Naive thymus-derived CD8-positive, alpha-beta T cell (primary cell): ENCODE data around the gene ENPP5. TPM values are rescaled to one million over a fixed set of nuclear protein-coding genes. Genes with fewer than 3 reads are reported as not detected.

Experiments
- ATAC-seq, 2 donors: fragments of 150-1000 bp; cut with Tn5 transposase in 1 of 2; sonication (Bioruptor Pico), chemical (Tn5 transposase) in 1 of 2; 1 replicate in 1 of 2; 2 replicates in 1 of 2; pipeline ENCODE4 v1.10.0; 2021; ENCODE audit warnings: mild to moderate bottlenecking in 2 of 2, moderate library complexity in 2 of 2
- POLR2A ChIA-PET: fragments of 350-600 bp; sonication (Branson Sonifier 250); formaldehyde crosslinking; loops from one replicate; lab custom pipeline; 2021; ENCODE audit warnings: antibody characterized with exemption; lab: Charles Lee
- DNase-seq, 10 donors: peaks; one replicate each; pipeline versions ENCODE4 v3.0.0 to v3.0.0-alpha.2; 2020 to 2022
- H3K27ac Mint-ChIP-seq, 10 donors: one replicate each; pipeline ENCODE4 v1.8.0; 2020 to 2022; ENCODE audit warnings: mild to moderate bottlenecking in 10 of 10, mixed read lengths in 10 of 10, moderate library complexity in 4 of 10, inconsistent platforms in 1 of 10
- H3K27me3 Mint-ChIP-seq, 5 donors: one replicate each; pipeline ENCODE4 v1.8.0; 2021 to 2022; ENCODE audit warnings: mixed read lengths in 5 of 5
- H3K36me3 Mint-ChIP-seq, 3 donors: one replicate each; pipeline ENCODE4 v1.8.0; 2020 to 2022; ENCODE audit warnings: mixed read lengths in 3 of 3, mild to moderate bottlenecking in 2 of 3, inconsistent platforms in 1 of 3
- H3K4me1 Mint-ChIP-seq, 4 donors: one replicate each; pipeline ENCODE4 v1.8.0; 2021 to 2022; ENCODE audit warnings: mixed read lengths in 4 of 4
- H3K4me3 Mint-ChIP-seq, 10 donors: one replicate each; pipeline ENCODE4 v1.8.0; 2020 to 2022; ENCODE audit warnings: mild to moderate bottlenecking in 10 of 10, mixed read lengths in 10 of 10, moderate library complexity in 6 of 10, inconsistent platforms in 1 of 10
- H3K9me3 Mint-ChIP-seq, 9 donors: one replicate each; pipeline ENCODE4 v1.8.0; 2020 to 2022; ENCODE audit warnings: mixed read lengths in 9 of 9, mild to moderate bottlenecking in 3 of 9, inconsistent platforms in 1 of 9, moderate library complexity in 1 of 9
- polyA plus RNA-seq, 3 donors: library from polyadenylated mRNA; unstranded; fragments of 300-500 nt; fragmentation: Illumina TruSeq; gene quantifications; one replicate each; pipeline ENCODE4 v1.2.3, GENCODE V29; 2021
- total RNA-seq, 8 experiments: library from RNA in 2 of 8; stranded (reverse) in 2 of 8; gene quantifications; one replicate each; pipeline ENCODE4 v1.2.3 and lab custom pipeline; 2021 to 2026

ENPP5 gene
- total and polyA plus RNA-seq, 5 experiments from 2014 or later, result 1.1 to 9.4 (median 1.4) TPM

- Mint-ChIP-seq H3K27me3 (peaks cover 2 to 8% (median 5%) of the 10 kb centered on the region in 5 donors), H3K27ac (no peak overlapping the region), H3K36me3 (no peaks in the 10 kb centered on the region), H3K4me1 (no peaks in the 10 kb centered on the region), H3K9me3 (peaks cover 0 to 4% (median 0%) of the 10 kb centered on the region in 9 donors), H3K4me3 (no peak overlapping the region)
- no peak for DNase-seq
- ATAC-seq, result no peak
- POLR2A ChIA-PET, result no interaction called here
Observed at GRCh38 chr6:46204880-46205650, 34.3 kb upstream of the ENPP5 start.

DNA sequence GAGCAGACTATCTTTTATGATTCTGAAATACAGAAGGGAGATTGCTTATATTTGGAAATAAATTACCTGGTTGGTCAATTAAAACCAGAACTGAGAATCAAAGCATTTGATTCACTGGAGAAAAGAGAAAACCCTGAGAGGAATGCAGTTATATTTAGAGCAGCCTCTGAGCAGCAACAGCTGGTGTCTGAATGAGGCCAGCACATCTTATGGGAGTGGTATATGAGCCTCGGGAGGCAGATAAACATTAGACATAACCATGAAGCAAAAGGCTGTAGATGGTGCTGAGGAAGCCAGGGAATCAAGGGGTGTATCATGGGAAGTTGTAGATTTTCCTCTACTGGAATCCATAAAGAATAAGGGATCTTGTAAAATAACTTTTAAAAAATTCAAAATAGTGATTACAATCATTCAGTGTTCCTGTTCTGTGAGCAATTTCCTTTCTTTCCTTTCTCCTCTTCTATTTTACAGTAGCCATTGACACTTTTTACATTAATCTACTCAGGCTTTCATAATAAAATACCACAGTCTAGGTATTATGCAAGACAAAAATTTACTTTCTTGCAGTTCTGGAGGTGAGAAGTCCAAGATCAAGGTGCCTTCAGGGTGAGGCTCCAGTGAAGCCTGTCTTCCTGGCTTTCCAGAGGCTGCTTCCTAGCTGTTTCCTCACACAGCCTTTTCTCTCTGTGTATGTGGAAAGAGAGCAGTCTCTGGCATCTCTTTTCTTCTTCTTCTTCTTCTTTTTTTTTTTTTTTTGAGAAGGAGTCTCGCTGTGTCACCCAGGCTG, 32.8 kb upstream of the ENPP5 start:
- Mint-ChIP-seq H3K9me3 (peaks cover 0 to 4% (median 0%) of the 10 kb centered on the region in 9 donors), H3K4me3 (no peak overlapping the region), H3K27me3 (peaks cover 0 to 8% (median 4%) of the 10 kb centered on the region in 5 donors), H3K36me3 (no peaks in the 10 kb centered on the region), H3K4me1 (no peaks in the 10 kb centered on the region), H3K27ac (no peak overlapping the region)
- ATAC-seq (no peak), DNase-seq (no peak)
- POLR2A ChIA-PET, result no interaction called here

- DNase-seq, result no peak
- no peak overlapping the region for H3K27ac Mint-ChIP-seq
- H3K27me3 Mint-ChIP-seq, result peaks cover 2 to 8% (median 5%) of the 10 kb centered on the region in 5 donors
- ATAC-seq, result no peak
- POLR2A ChIA-PET, result no interaction called here
- peaks cover 0 to 4% (median 0%) of the 10 kb centered on the region in 9 donors for H3K9me3 Mint-ChIP-seq
- H3K4me3 Mint-ChIP-seq, result no peak overlapping the region
- no peaks in the 10 kb centered on the region for H3K4me1 Mint-ChIP-seq
- H3K36me3 Mint-ChIP-seq, result no peaks in the 10 kb centered on the region
Observed at GRCh38 chr6:46201702-46202101, 30.9 kb upstream of the ENPP5 start.

GRCh38 chr6:46199387-46199786, 28.6 kb upstream of the ENPP5 start:
- DNase-seq, result no peak
- Mint-ChIP-seq H3K9me3 (peaks cover 0 to 4% (median 0%) of the 10 kb centered on the region in 9 donors), H3K4me1 (no peaks in the 10 kb centered on the region), H3K27me3 (peaks cover 0 to 9% (median 7%) of the 10 kb centered on the region in 5 donors), H3K36me3 (no peaks in the 10 kb centered on the region), H3K27ac (no peak overlapping the region), H3K4me3 (no peak overlapping the region)
- POLR2A ChIA-PET, result no interaction called here
- no peak for ATAC-seq

GRCh38 chr6:46191961-46192360, 21.2 kb upstream of the ENPP5 start:
- Mint-ChIP-seq H3K27ac (no peak overlapping the region), H3K27me3 (peaks cover 7 to 26% (median 13%) of the 10 kb centered on the region in 5 donors), H3K4me1 (no peaks in the 10 kb centered on the region), H3K36me3 (no peaks in the 10 kb centered on the region), H3K9me3 (no peaks in the 10 kb centered on the region), H3K4me3 (no peak overlapping the region)
- ATAC-seq, result no peak
- DNase-seq, result no peak
- POLR2A ChIA-PET, result no interaction called here

DNA sequence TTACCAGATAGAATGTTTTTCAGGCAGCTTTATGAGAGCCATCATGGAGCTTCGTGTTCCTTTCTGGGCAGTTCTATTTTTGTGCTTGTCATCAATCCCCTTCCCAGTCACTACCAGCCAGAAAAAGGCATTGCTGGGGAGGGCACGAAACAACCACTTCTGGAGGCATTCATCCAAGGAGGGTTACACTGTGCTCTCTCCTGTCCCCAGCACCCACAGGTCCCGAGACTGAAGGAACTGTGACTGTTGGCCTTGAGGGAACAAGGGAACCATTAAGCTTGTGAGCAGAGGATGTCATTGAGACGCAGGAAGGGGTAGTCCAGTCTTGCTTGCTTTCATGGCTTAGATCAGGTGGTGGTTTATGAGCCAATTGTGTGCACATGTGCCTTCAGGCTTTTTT, 20.1 kb upstream of the ENPP5 start:
- POLR2A ChIA-PET, result no interaction called here
- Mint-ChIP-seq H3K9me3 (no peaks in the 10 kb centered on the region), H3K4me3 (no peak overlapping the region), H3K27ac (no peak overlapping the region), H3K36me3 (no peaks in the 10 kb centered on the region), H3K4me1 (no peaks in the 10 kb centered on the region), H3K27me3 (peaks cover 7 to 26% (median 13%) of the 10 kb centered on the region in 5 donors)
- ATAC-seq (no peak), DNase-seq (no peak)

GRCh38 chr6:46189726-46190125, 18.9 kb upstream of the ENPP5 start:
- Mint-ChIP-seq H3K36me3 (no peaks in the 10 kb centered on the region), H3K4me1 (no peaks in the 10 kb centered on the region), H3K27me3 (peaks cover 7 to 28% (median 16%) of the 10 kb centered on the region in 5 donors), H3K27ac (no peak overlapping the region), H3K9me3 (no peaks in the 10 kb centered on the region), H3K4me3 (no peak overlapping the region)
- DNase-seq (no peak), ATAC-seq (no peak)
- POLR2A ChIA-PET, result no interaction called here

DNA sequence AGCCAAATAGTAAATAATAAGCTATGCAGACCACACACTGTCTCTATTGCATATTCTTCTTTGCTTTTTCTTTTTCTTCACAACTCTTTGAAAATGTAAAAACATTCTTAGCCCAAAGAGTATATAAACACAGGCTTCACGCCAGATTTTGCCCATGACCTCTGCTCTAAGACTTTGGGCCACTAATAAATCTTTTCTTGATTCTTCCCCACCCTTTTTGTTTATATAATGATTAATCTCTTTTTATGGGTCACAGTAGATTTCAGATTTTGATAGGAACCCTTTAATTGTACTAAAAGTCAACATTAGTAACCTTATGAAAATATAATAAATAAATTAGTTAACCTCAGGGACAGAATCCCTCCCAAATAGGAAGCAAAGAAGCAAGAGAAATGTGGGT, 15.8 kb upstream of the ENPP5 start:
- Mint-ChIP-seq H3K36me3 (no peaks in the 10 kb centered on the region), H3K27me3 (peaks cover 2 to 24% (median 16%) of the 10 kb centered on the region in 5 donors), H3K27ac (no peak overlapping the region), H3K9me3 (no peaks in the 10 kb centered on the region), H3K4me3 (no peak overlapping the region), H3K4me1 (no peaks in the 10 kb centered on the region)
- ATAC-seq (no peak), DNase-seq (no peak)
- POLR2A ChIA-PET, result no interaction called here

- no peak overlapping the region for H3K27ac Mint-ChIP-seq
- H3K36me3 Mint-ChIP-seq, result no peaks in the 10 kb centered on the region
- no peaks in the 10 kb centered on the region for H3K4me1 Mint-ChIP-seq
- POLR2A ChIA-PET, result no interaction called here
- H3K4me3 Mint-ChIP-seq, result no peak overlapping the region
- peaks cover 0 to 22% (median 14%) of the 10 kb centered on the region in 5 donors for H3K27me3 Mint-ChIP-seq
- DNase-seq, result no peak
- H3K9me3 Mint-ChIP-seq, result no peaks in the 10 kb centered on the region
- ATAC-seq, result no peak
Observed at GRCh38 chr6:46184114-46184513, 13.3 kb upstream of the ENPP5 start.

DNA sequence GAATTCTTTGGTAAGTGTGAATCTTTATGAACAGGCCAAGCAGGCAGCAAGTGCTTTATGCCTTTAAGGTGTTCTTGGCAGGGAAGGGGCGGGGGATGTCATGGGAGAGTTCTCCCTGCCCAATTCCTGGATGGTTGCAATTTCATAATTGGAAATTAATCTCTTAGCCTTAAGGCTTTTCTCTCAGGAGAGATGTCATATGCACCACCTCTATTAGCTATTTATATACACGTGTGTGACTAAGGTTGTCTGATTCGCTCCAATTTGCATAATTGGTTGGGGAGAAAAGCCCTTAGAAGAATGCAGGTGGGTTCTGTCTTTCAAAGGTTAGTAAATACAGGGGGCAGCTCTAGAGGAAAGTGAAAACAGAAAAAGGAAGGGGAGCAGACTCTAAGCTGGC, 5.2 kb upstream of the ENPP5 start:
- POLR2A ChIA-PET, result no interaction called here
- Mint-ChIP-seq H3K27ac (peak overlapping the region in 2 of 10 donors; percentile 8 to 22), H3K4me3 (peak overlapping the region in 1 of 10 donors; percentile 31), H3K9me3 (no peaks in the 10 kb centered on the region), H3K4me1 (peaks cover 0 to 21% (median 7%) of the 10 kb centered on the region in 4 donors), H3K36me3 (no peaks in the 10 kb centered on the region), H3K27me3 (peaks cover 0 to 11% (median 0%) of the 10 kb centered on the region in 5 donors)
- DNase-seq (no peak), ATAC-seq (no peak)

- H3K27ac Mint-ChIP-seq, result peak overlapping the region in 6 of 10 donors; percentile 22 to 92 (median 62)
- peaks cover 0 to 11% (median 0%) of the 10 kb centered on the region in 5 donors for H3K27me3 Mint-ChIP-seq
- POLR2A ChIA-PET, result no interaction called here
- peaks cover 3 to 22% (median 11%) of the 10 kb centered on the region in 4 donors for H3K4me1 Mint-ChIP-seq
- H3K36me3 Mint-ChIP-seq, result no peaks in the 10 kb centered on the region
- H3K9me3 Mint-ChIP-seq, result no peaks in the 10 kb centered on the region
- H3K4me3 Mint-ChIP-seq, result peak overlapping the region in 1 of 10 donors; percentile 76
- ATAC-seq (peak in 1 of 2 donors; percentile 18), DNase-seq (peak in 3 of 10 donors; percentile 37 to 43 (median 38))
Observed at GRCh38 chr6:46175446-46175845, 4.7 kb upstream of the ENPP5 start.

DNA sequence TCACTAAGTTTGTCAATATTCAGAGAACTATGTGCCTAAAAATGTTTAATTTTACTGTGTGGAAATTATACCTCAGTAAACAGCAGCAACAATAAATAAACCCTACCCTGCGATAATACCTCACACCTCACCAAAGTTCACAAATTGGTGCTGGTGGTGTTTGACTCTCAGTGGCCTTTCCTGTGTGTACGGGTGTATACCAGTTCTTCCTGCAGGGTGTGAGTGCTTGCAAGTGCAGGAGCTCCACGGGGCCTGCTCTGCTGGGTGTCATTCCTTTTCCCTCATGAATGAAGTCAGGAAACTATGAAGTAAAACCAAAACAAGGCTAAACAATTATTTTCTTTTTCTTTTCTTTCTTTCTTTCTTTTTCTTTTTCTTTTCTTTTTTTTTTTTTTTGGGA, 4.1 kb upstream of the ENPP5 start:
- Mint-ChIP-seq H3K36me3 (no peaks in the 10 kb centered on the region), H3K9me3 (no peaks in the 10 kb centered on the region), H3K4me1 (peaks cover 6 to 28% (median 16%) of the 10 kb centered on the region in 4 donors), H3K4me3 (peak overlapping the region in 1 of 10 donors; percentile 76), H3K27ac (peak overlapping the region in 3 of 10 donors; percentile 22 to 92 (median 55)), H3K27me3 (peaks cover 0 to 13% (median 2%) of the 10 kb centered on the region in 5 donors)
- ATAC-seq, result no peak
- DNase-seq, result peak in 1 of 10 donors; percentile 16
- POLR2A ChIA-PET, result no interaction called here

DNA sequence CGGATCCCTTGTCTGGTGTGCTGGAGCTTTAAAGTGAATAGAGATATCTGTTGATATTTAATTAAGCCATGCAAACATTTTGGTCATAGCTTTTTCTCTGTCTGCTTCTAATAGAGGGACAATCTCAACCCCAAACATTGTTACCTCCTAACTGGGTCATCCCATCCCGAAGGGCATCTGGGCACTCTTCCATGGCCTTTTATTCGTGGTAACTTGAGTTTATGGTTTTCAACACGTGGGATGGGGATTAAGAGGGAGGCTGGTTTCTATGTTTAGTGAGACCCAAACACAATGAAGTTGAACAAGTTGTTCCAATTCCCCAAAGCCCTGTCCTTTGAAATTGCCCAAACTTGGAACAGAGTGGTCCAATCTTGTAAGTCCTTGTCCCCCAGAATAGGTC, 1.4 kb upstream of the ENPP5 start:
- Mint-ChIP-seq H3K4me1 (peaks cover 6 to 30% (median 18%) of the 10 kb centered on the region in 4 donors), H3K27me3 (peaks cover 0 to 6% (median 4%) of the 10 kb centered on the region in 5 donors), H3K36me3 (no peaks in the 10 kb centered on the region), H3K9me3 (no peaks in the 10 kb centered on the region), H3K27ac (peak overlapping the region in 1 of 10 donors; percentile 49), H3K4me3 (peak overlapping the region in 4 of 10 donors; percentile 18 to 88 (median 52))
- POLR2A ChIA-PET, result no interaction called here
- ATAC-seq, result no peak
- no peak for DNase-seq
